Femur (tissue), 1 donor: ENCODE data around the gene OPRL1.
A peak's percentile ranks its signal among the peaks of the same experiment; 100 is the strongest.

Experiments
- DNase-seq: peaks from one replicate; pipeline ENCODE4 v3.0.0-alpha.2; 2017

The OPRL1 gene

GRCh38 chr20:64042054-64042781 is 37.7 kb upstream of the OPRL1 start:
- DNase-seq = no peak

- DNase-seq = no peak
Observed at GRCh38 chr20:64043768-64044167, 36.1 kb upstream of the OPRL1 start.

- no peak for DNase-seq
Observed at GRCh38 chr20:64044484-64045247, 35.2 kb upstream of the OPRL1 start.

GRCh38 chr20:64045346-64046011 is 34.4 kb upstream of the OPRL1 start:
- no peak for DNase-seq

GRCh38 chr20:64047046-64047389 is 32.9 kb upstream of the OPRL1 start:
- no peak for DNase-seq

GRCh38 chr20:64047968-64048401 is 31.9 kb upstream of the OPRL1 start:
- no peak for DNase-seq

GRCh38 chr20:64048402-64049044 is 31.4 kb upstream of the OPRL1 start:
- DNase-seq = peak; percentile 22

- DNase-seq = peak; percentile 49
Observed at GRCh38 chr20:64049060-64049877, 30.6 kb upstream of the OPRL1 start, which contains the start of gene SOX18. TSS of gene SOX18 (minus strand) at chr20:64049639. CDS start at chr20:64049516, 123 bp downstream.

- no peak for DNase-seq
Observed at GRCh38 chr20:64049878-64050260, 30.0 kb upstream of the OPRL1 start.

- DNase-seq = no peak
Observed at GRCh38 chr20:64050261-64051032, 29.4 kb upstream of the OPRL1 start.

- DNase-seq = no peak
Observed at GRCh38 chr20:64051033-64051452, 28.8 kb upstream of the OPRL1 start.

GRCh38 chr20:64051561-64052325 is 28.1 kb upstream of the OPRL1 start:
- DNase-seq = no peak

- DNase-seq = no peak
Observed at GRCh38 chr20:64052326-64052722, 27.6 kb upstream of the OPRL1 start.

GRCh38 chr20:64052987-64053840 is 26.7 kb upstream of the OPRL1 start:
- no peak for DNase-seq

GRCh38 chr20:64053841-64054661 is 25.8 kb upstream of the OPRL1 start:
- peak; percentile 85 for DNase-seq

GRCh38 chr20:64055396-64055892 is 24.4 kb upstream of the OPRL1 start:
- no peak for DNase-seq

- peak; percentile 68 for DNase-seq
Observed at GRCh38 chr20:64055893-64056638, 23.8 kb upstream of the OPRL1 start.

GRCh38 chr20:64056639-64056888 is 23.3 kb upstream of the OPRL1 start:
- DNase-seq = no peak
